GM15510 (cell line): Measurements from ENCODE around the gene ARFRP1.

Source experiments
- POLR2A ChIP-seq: IDR thresholded peaks from 3 replicates; pipeline ENCODE4 v1.6.1; 2011; ENCODE audit warnings: borderline replicate concordance; ENCODE audit not compliant: insufficient read length; ENCODE audit errors: extremely low read depth

Gene ARFRP1

GRCh38 chr20:63746751-63747315 lies 39.1 kb upstream of the ARFRP1 start:
- TF ChIP-seq POLR2A: no peak

- no peak for TF ChIP-seq POLR2A
These were observed 38.4 kb upstream of the ARFRP1 start for GRCh38 chr20:63745961-63746731.

GRCh38 chr20:63745424-63745805 lies 37.6 kb upstream of the ARFRP1 start:
- TF ChIP-seq POLR2A: no peak

- TF ChIP-seq POLR2A: no peak
These were observed 37.0 kb upstream of the ARFRP1 start for GRCh38 chr20:63744574-63745423.

- TF ChIP-seq POLR2A: no peak
These were observed 36.4 kb upstream of the ARFRP1 start for GRCh38 chr20:63744158-63744557.

GRCh38 chr20:63743210-63743970 lies 35.6 kb upstream of the ARFRP1 start:
- no peak for TF ChIP-seq POLR2A

GRCh38 chr20:63742381-63743024 lies 34.7 kb upstream of the ARFRP1 start:
- TF ChIP-seq POLR2A: no peak

GRCh38 chr20:63741676-63742380 lies 34.1 kb upstream of the ARFRP1 start:
- no peak for TF ChIP-seq POLR2A

- TF ChIP-seq POLR2A: no peak
These were observed 33.5 kb upstream of the ARFRP1 start for GRCh38 chr20:63741354-63741675.

- no peak for TF ChIP-seq POLR2A
These were observed 33.0 kb upstream of the ARFRP1 start for GRCh38 chr20:63740627-63741353.

- no peak for TF ChIP-seq POLR2A
These were observed 32.4 kb upstream of the ARFRP1 start for GRCh38 chr20:63740070-63740626.

- TF ChIP-seq POLR2A: peak; percentile 8
These were observed 31.6 kb upstream of the ARFRP1 start, which contains the start of gene SLC2A4RG for GRCh38 chr20:63739130-63740069. Gene SLC2A4RG, plus strand, starts transcription at chr20:63739776. Its CDS starts 137 bp downstream, at chr20:63739913.
